ENCODE results near the gene TBC1D1. TPM values are rescaled to one million over a fixed set of nuclear protein-coding genes. Genes with fewer than 3 reads are reported as not detected.

The TBC1D1 gene
- total and polyA plus RNA-seq, 2 of the 8 experiments (the other 6 are each of a cell fraction or from before 2014, with no cell fraction given), result 96.9 to 162 TPM

DNA sequence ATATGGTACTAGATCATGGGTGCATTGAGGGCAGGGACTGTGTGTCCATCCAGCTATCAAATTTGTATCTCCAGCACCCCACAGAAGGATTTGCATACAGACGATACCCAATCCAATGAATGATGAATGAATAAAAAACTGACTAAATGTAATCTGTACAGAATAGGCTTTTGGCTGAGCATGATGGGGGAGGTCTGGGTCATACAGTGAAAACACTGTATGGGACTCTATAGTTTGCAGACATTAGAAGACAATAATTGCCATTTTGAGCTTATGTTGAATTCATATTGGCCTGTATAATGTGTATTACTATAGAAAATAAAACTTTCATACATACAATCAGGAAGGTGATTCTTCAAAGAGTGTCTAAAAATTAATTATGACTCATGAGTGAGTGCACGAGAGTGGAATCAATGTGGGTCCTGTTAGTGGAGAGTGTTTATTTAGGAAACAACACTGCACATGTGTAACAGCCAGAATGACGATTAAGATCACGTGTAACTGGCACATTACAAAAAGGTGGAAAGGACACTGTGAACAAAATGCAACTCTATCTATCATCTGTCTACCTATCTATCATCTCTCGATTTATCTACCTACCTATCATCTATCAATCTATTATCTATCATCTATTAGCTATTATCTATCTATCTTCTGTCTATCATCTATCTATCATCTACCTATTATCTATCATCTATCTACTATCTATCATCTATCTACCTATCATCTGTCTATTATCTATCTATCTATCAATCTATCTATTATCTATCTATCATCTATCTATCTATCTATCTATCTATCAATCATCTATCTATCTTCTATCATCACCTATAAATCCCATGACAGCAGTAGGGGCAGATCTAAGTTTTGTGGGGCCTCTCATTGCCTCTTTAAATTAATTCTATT is 270.6 kb downstream of the TBC1D1 start:
- no peak overlapping the region for H3K14ac ChIP-seq (ENCODE audit: insufficient read length)
- no peak for TF ChIP-seq TEAD4 (IDR thresholded peaks at IDR 0.05; ENCODE audit: low read depth, low read length)
- no peak for TF ChIP-seq ZNF274 (IDR thresholded peaks at IDR 0.05; ENCODE audit: borderline replicate concordance, extremely low read depth, low read length)
- no peak for TF ChIP-seq RAD21 (IDR thresholded peaks at IDR 0.05 in 1 of 2, conservative IDR thresholded peaks at IDR 0.05 in 1 of 2; ENCODE audit: low read depth in 2 of 2, low read length in 2 of 2)
- TF ChIP-seq TAF7 (optimal IDR thresholded peaks at IDR 0.05; ENCODE audit: borderline replicate concordance, low read depth, low read length), result no peak
- peaks cover 2% of the 10 kb centered on the region; the same call in 1 of the 2 replicates for H3K23me2 ChIP-seq (ENCODE audit: low read depth, low read length)
- H3K56ac ChIP-seq (replicated peaks; ENCODE audit: insufficient read length, low read depth, low read length), result peak overlapping the region; percentile 44
- peaks cover 7 to 8% of the 10 kb centered on the region in 2 experiments; a peak in 2 of 4 replicates for H3K9me3 ChIP-seq (ENCODE audit: insufficient read depth in 2 of 2, low read depth in 1 of 2, low read length in 1 of 2)
- no peak overlapping the region for H2AFZ ChIP-seq (ENCODE audit: low read length)
- H4K5ac ChIP-seq (ENCODE audit: insufficient read length, low read depth, low read length), result no peak overlapping the region
- no peaks in the 10 kb centered on the region for H4K20me1 ChIP-seq (replicated peaks in 1 of 2; ENCODE audit: control insufficient read depth in 1 of 2, insufficient read depth in 2 of 2, low read length in 2 of 2)
- 0 out of 8 replicates have a peak, but pooled peaks cover 0 to 3% (median 0%) of the 10 kb centered on the region in 4 experiments for H3K36me3 ChIP-seq (ENCODE audit: control insufficient read depth in 2 of 4, insufficient read depth in 4 of 4, low read length in 3 of 4)
- no peak overlapping the region for H3K27ac ChIP-seq (ENCODE audit: low read depth, low read length)
- FAIRE-seq, result no peak
- DNase-seq (ENCODE audit: low read depth in 1 of 2, low spot score in 2 of 2), result no peak
- H3K23ac ChIP-seq (ENCODE audit: insufficient read length), result no peak overlapping the region
- H4K8ac ChIP-seq (ENCODE audit: extremely low read depth, insufficient read depth, low read length), result no peak overlapping the region
- H2BK120ac ChIP-seq (replicated peaks; ENCODE audit: low read depth, low read length), result no peak overlapping the region
- H3K9ac ChIP-seq (replicated peaks in 1 of 4; ENCODE audit: extremely low read depth in 1 of 4, low read depth in 3 of 4, low read length in 3 of 4), result no peak overlapping the region; a peak in 1 of 7 replicates
- CTCF ChIA-PET (ENCODE audit: partially characterized antibody), result interaction anchor here (0.8 to 3.7 kb wide), 13 partner anchors 12 to 569 kb away, joined by 3 to 21 read pairs (median 4); no protein-coding TSS in a partner anchor
- no peak overlapping the region for H3K4me2 ChIP-seq (ENCODE audit: insufficient read depth in 1 of 2, low read depth in 2 of 2, low read length in 2 of 2)
- WGBS, 2 experiments (ENCODE audit: extremely low coverage in 1 of 2, insufficient coverage in 1 of 2, insufficient read length in 1 of 2, insufficient replicate concordance in 2 of 2, low coverage in 1 of 2, low lambda C conversion rate in 2 of 2, missing lambda C conversion rate in 1 of 2), result 87 to 100% methylated on average over 1 to 5 of the region's 5 CpGs
- no peak overlapping the region for H3K18ac ChIP-seq (ENCODE audit: extremely low read depth, low read length)
- H3K4me3 ChIP-seq (ENCODE audit: extremely low read depth in 1 of 4, insufficient read depth in 2 of 4, low read depth in 3 of 4, low read length in 4 of 4), result no peak overlapping the region
- no peak overlapping the region for H3K4ac ChIP-seq (replicated peaks; ENCODE audit: insufficient read length, low read depth, low read length)
- H2AK5ac ChIP-seq (ENCODE audit: low read depth, low read length), result no peak overlapping the region
- no peak overlapping the region for H4K91ac ChIP-seq (replicated peaks; ENCODE audit: insufficient read length, low read length)
- POLR2A ChIA-PET (ENCODE audit: partially characterized antibody), result interaction anchor here (0.6 to 1.4 kb wide), 2 partner anchors 506 to 599 kb away, joined by 3 to 5 read pairs; no protein-coding TSS in a partner anchor
- no peak overlapping the region for H2BK20ac ChIP-seq (ENCODE audit: low read length)
- H3K27me3 ChIP-seq (replicated peaks in 1 of 4; ENCODE audit: control insufficient read depth in 3 of 4, extremely low read depth in 1 of 4, insufficient read depth in 3 of 4, low read length in 3 of 4), result peaks cover 0 to 1% (median 0%) of the 10 kb centered on the region in 4 experiments; a peak in 1 of 7 replicates
- peak overlapping the region; percentile 4; the same call in 1 of the 2 replicates for H2BK12ac ChIP-seq (ENCODE audit: low read depth, low read length)
- H3K4me1 ChIP-seq (replicated peaks in 1 of 4; ENCODE audit: control insufficient read depth in 3 of 4, insufficient read depth in 4 of 4, low read length in 3 of 4), result peaks cover 0 to 10% (median 2%) of the 10 kb centered on the region in 4 experiments; a peak in 5 of 7 replicates
- no peak overlapping the region for H2BK15ac ChIP-seq (ENCODE audit: low read length)
- H3K79me2 ChIP-seq (ENCODE audit: control insufficient read depth in 1 of 2, insufficient read depth in 2 of 2, low read length in 2 of 2), result no peaks in the 10 kb centered on the region
- no peak overlapping the region for H2BK5ac ChIP-seq (ENCODE audit: low read depth, low read length)
- H3K79me1 ChIP-seq (ENCODE audit: low read depth, low read length), result no peaks in the 10 kb centered on the region
